Measurements from ENCODE around the gene GGN.
"Not testable (repeated sequence)": the region's sequence is repeated elsewhere in the genome, so short reads cannot be mapped to it uniquely, and the experiment has no call there.

DNA sequence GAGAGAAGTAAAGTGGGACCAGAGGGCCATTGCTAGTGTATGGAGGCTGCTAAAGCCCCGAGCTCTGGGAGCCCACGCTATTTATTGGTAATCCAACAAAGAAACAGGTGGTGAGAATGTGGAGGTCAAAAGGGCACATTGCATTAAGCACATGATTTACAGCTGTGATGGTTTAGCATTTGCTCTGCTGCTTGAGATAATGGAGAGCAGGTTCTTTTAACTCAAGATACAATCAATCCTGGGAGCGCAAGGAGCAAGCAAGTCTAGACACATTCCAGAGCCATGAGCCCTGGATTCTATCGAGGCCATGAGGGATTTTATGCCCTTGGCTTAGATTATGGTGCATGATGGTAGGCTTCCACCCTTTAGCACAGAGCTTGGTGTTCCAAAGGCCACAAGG is 48.8 kb downstream of the GGN start:
- not testable (repeated sequence) for TF ChIP-seq CTCF, POLR2AphosphoS5 (IDR thresholded peaks at IDR 0.05)

Data from esophagus muscularis mucosa (tissue), 3 donors.